Natural killer cell (primary cell): Measurements from ENCODE around the gene EXD2. TPM values are rescaled to one million over a fixed set of nuclear protein-coding genes. Genes with fewer than 3 reads are reported as not detected.

Experiments
- ATAC-seq, 3 donors: fragments of 150-1000 bp in 2 of 3; fragments of 200-7000 bp in 1 of 3; cut with Tn5 transposase; 1 replicate in 1 of 3; 2 replicates in 2 of 3; pipeline ENCODE4 v1.10.0; 2021; ENCODE audit warnings: mild to moderate bottlenecking in 2 of 3, moderate library complexity in 2 of 3
- DNase-seq, 2 donors: peaks; one replicate each; pipeline versions ENCODE4 v3.0.0 to v3.0.0-alpha.2; 2013 to 2021; ENCODE audit warnings: mixed read lengths in 1 of 2
- H3K27ac ChIP-seq: one replicate; pipeline ENCODE4 v1.5.1; 2013; ENCODE audit warnings: mild to moderate bottlenecking, low read length
- H3K27me3 ChIP-seq: one replicate; pipeline ENCODE4 v1.6.1; 2013; ENCODE audit warnings: low read length; ENCODE audit not compliant: control insufficient read depth, insufficient read depth
- H3K36me3 ChIP-seq: one replicate; pipeline ENCODE4 v1.6.1; 2013; ENCODE audit warnings: low read length; ENCODE audit not compliant: control insufficient read depth, insufficient read depth
- H3K4me1 ChIP-seq: one replicate; pipeline ENCODE4 v1.6.1; 2013; ENCODE audit warnings: low read length; ENCODE audit not compliant: control insufficient read depth, insufficient read depth
- H3K4me3 ChIP-seq: one replicate; pipeline ENCODE4 v1.5.1; 2013; ENCODE audit warnings: low read length
- H3K9me3 ChIP-seq: one replicate; pipeline ENCODE4 v1.6.1; 2013; ENCODE audit warnings: low read length; ENCODE audit not compliant: control insufficient read depth, insufficient read depth
- H3K27ac Mint-ChIP-seq, 2 donors: one replicate each; pipeline ENCODE4 v1.8.0; 2022; ENCODE audit warnings: mild to moderate bottlenecking in 2 of 2, mixed read lengths in 2 of 2, moderate library complexity in 1 of 2
- H3K27me3 Mint-ChIP-seq, 2 donors: one replicate each; pipeline ENCODE4 v1.8.0; 2022; ENCODE audit warnings: low read depth in 2 of 2, mixed read lengths in 2 of 2
- H3K36me3 Mint-ChIP-seq: one replicate; pipeline ENCODE4 v1.8.0; 2022; ENCODE audit warnings: mixed read lengths
- H3K4me1 Mint-ChIP-seq, 2 donors: one replicate each; pipeline ENCODE4 v1.8.0; 2022; ENCODE audit warnings: mixed read lengths in 2 of 2
- H3K4me3 Mint-ChIP-seq: one replicate; pipeline ENCODE4 v1.8.0; 2022; ENCODE audit warnings: mild to moderate bottlenecking, moderate library complexity, mixed read lengths
- H3K9me3 Mint-ChIP-seq, 2 donors: one replicate each; pipeline ENCODE4 v1.8.0; 2022; ENCODE audit warnings: mixed read lengths in 2 of 2
- CTCF ChIP-seq: fragments of 200-600 bp; IDR thresholded peaks from one replicate; pipeline ENCODE4 v1.8.0; 2022; ENCODE audit warnings: antibody characterized with exemption
- WGBS: methylation state at CpG from one replicate; pipeline ENCODE4 v1.1.7; 2013; ENCODE audit warnings: missing lambda C conversion rate; ENCODE audit not compliant: insufficient coverage; 5-methylcytosine and 5-hydroxymethylcytosine counted together
- intact Hi-C: fragments of 100-400 bp; cut with micrococcal nuclease; formaldehyde crosslinking; loops from one replicate; pipeline ENCODE4 v1.14.2; 2022
- total RNA-seq, 4 donors: library from RNA; stranded (reverse); fragments of 120-200 nt in 1 of 4; gene quantifications; one replicate each; pipeline versions ENCODE4 v1.2.3 to v1.2.4, GENCODE V29; 2013 to 2022

EXD2 gene
- total RNA-seq, 3 donors from 2014 or later (not counting 1 experiment from before 2014, with no cell fraction given): 2.0 to 4.9 (median 2.9) TPM

- H3K27me3 ChIP-seq: no peaks in the 10 kb centered on the region
- no peak overlapping the region for H3K4me3 ChIP-seq
- no peak overlapping the region for H3K27ac ChIP-seq
- H3K36me3 ChIP-seq: no peaks in the 10 kb centered on the region
- no peaks in the 10 kb centered on the region for H3K9me3 Mint-ChIP-seq
- peaks cover 0 to 17% of the 10 kb centered on the region in 2 donors for H3K27me3 Mint-ChIP-seq
- intact Hi-C loops: no loop called here
- no peaks in the 10 kb centered on the region for H3K36me3 Mint-ChIP-seq
- DNase-seq (no peak), ATAC-seq (no peak)
- H3K27ac Mint-ChIP-seq: no peak overlapping the region
- no peaks in the 10 kb centered on the region for H3K4me1 Mint-ChIP-seq
- no peak overlapping the region for H3K4me3 Mint-ChIP-seq
- WGBS: 78% methylated on average over 2 of the region's 4 CpGs
- no peaks in the 10 kb centered on the region for H3K9me3 ChIP-seq
- no peaks in the 10 kb centered on the region for H3K4me1 ChIP-seq
- TF ChIP-seq CTCF: no peak
Measured at GRCh38 chr14:69183735-69184134, 7.6 kb upstream of the EXD2 start.

- DNase-seq (no peak), ATAC-seq (no peak)
- Histone ChIP-seq H3K36me3 (no peaks in the 10 kb centered on the region), H3K4me3 (no peak overlapping the region), H3K4me1 (peaks cover 9% of the 10 kb centered on the region), H3K9me3 (no peaks in the 10 kb centered on the region), H3K27ac (no peak overlapping the region), H3K27me3 (no peaks in the 10 kb centered on the region)
- Mint-ChIP-seq H3K27me3 (peaks cover 0 to 13% of the 10 kb centered on the region in 2 donors), H3K4me3 (peak overlapping the region; percentile 88), H3K4me1 (peaks cover 16 to 17% of the 10 kb centered on the region in 2 donors), H3K36me3 (no peaks in the 10 kb centered on the region), H3K9me3 (no peaks in the 10 kb centered on the region), H3K27ac (no peak overlapping the region)
- TF ChIP-seq CTCF: no peak
- intact Hi-C loops: no loop called here
- WGBS: 94% methylated on average over 2 of the region's 2 CpGs
Measured at GRCh38 chr14:69190191-69190590, 1.1 kb upstream of the EXD2 start.

- intact Hi-C loops: no loop called here
- H3K27ac ChIP-seq: no peak overlapping the region
- Mint-ChIP-seq H3K9me3 (no peaks in the 10 kb centered on the region), H3K27ac (no peak overlapping the region), H3K4me3 (peak overlapping the region; percentile 14), H3K27me3 (peaks cover 0 to 6% of the 10 kb centered on the region in 2 donors), H3K36me3 (no peaks in the 10 kb centered on the region), H3K4me1 (peaks cover 16 to 17% of the 10 kb centered on the region in 2 donors)
- H3K4me1 ChIP-seq: peaks cover 9% of the 10 kb centered on the region
- H3K36me3 ChIP-seq: no peaks in the 10 kb centered on the region
- no peak overlapping the region for H3K4me3 ChIP-seq
- no peaks in the 10 kb centered on the region for H3K27me3 ChIP-seq
- DNase-seq (peak in 1 of 2 donors; percentile 23), ATAC-seq (no peak)
- no peak for TF ChIP-seq CTCF
- 96% methylated on average over 2 of the region's 5 CpGs for WGBS
- no peaks in the 10 kb centered on the region for H3K9me3 ChIP-seq
Measured at GRCh38 chr14:69193721-69194120, 2.4 kb downstream of the EXD2 start.

- H3K4me3 Mint-ChIP-seq: no peak overlapping the region
- DNase-seq (no peak), ATAC-seq (no peak)
- no peak for TF ChIP-seq CTCF
- no peaks in the 10 kb centered on the region for H3K36me3 Mint-ChIP-seq
- Histone ChIP-seq H3K36me3 (no peaks in the 10 kb centered on the region), H3K4me1 (no peaks in the 10 kb centered on the region), H3K4me3 (no peak overlapping the region), H3K9me3 (no peaks in the 10 kb centered on the region), H3K27ac (no peak overlapping the region), H3K27me3 (no peaks in the 10 kb centered on the region)
- H3K9me3 Mint-ChIP-seq: no peaks in the 10 kb centered on the region
- no peak overlapping the region for H3K27ac Mint-ChIP-seq
- WGBS: 91% methylated on average over 8 of the region's 10 CpGs
- no peaks in the 10 kb centered on the region for H3K27me3 Mint-ChIP-seq
- intact Hi-C loops: no loop called here
- no peaks in the 10 kb centered on the region for H3K4me1 Mint-ChIP-seq
Measured at GRCh38 chr14:69199786-69200185, 8.5 kb downstream of the EXD2 start.
